Type B pancreatic cell (in vitro differentiated cells): ENCODE measurements around the gene CD47. TPM values are rescaled to one million over a fixed set of nuclear protein-coding genes. Genes with fewer than 3 reads are reported as not detected.
A peak's percentile ranks its signal among the peaks of the same experiment; 100 is the strongest.

Experiments
- DNase-seq: peaks from one replicate; pipeline ENCODE4 v3.0.0; 2021; ENCODE audit warnings: mixed read lengths; ENCODE audit not compliant: unreplicated experiment; ENCODE audit errors: extremely low spot score
- H3K27ac Mint-ChIP-seq: 2 replicates; pipeline ENCODE4 v1.8.0; 2021; ENCODE audit warnings: mild to moderate bottlenecking, mixed read lengths
- H3K27me3 Mint-ChIP-seq: 2 replicates; pipeline ENCODE4 v1.8.0; 2021; ENCODE audit warnings: mixed read lengths
- H3K36me3 Mint-ChIP-seq: 2 replicates; pipeline ENCODE4 v1.8.0; 2021; ENCODE audit warnings: mixed read lengths
- H3K4me1 Mint-ChIP-seq: one replicate; pipeline ENCODE4 v1.8.0; 2021; ENCODE audit warnings: mixed read lengths; ENCODE audit not compliant: unreplicated experiment
- H3K4me3 Mint-ChIP-seq: 2 replicates; pipeline ENCODE4 v1.8.0; 2021; ENCODE audit warnings: mild to moderate bottlenecking, mixed read lengths
- H3K9me3 Mint-ChIP-seq: 2 replicates; pipeline ENCODE4 v1.8.0; 2021; ENCODE audit warnings: mixed read lengths
- CTCF ChIP-seq: fragments of 200-600 bp; sonication (generic); conservative IDR thresholded peaks from 2 replicates; pipeline ENCODE4 v1.5.0; 2021; ENCODE audit warnings: antibody characterized with exemption, mild to moderate bottlenecking
- total RNA-seq: library from RNA; stranded (reverse); gene quantifications from 2 replicates; pipeline ENCODE4 v1.2.1, GENCODE V29; 2021; ENCODE audit warnings: low replicate concordance

Gene CD47
- total RNA-seq, 1 donor from 2014 or later = 113 TPM

GRCh38 chr3:108025177-108025576 lies 65.7 kb downstream of the CD47 start:
- H3K4me1 Mint-ChIP-seq = peaks cover 28% of the 10 kb centered on the region
- H3K4me3 Mint-ChIP-seq = no peak overlapping the region
- TF ChIP-seq CTCF = no peak
- peaks cover 1% of the 10 kb centered on the region for H3K9me3 Mint-ChIP-seq
- no peaks in the 10 kb centered on the region for H3K27me3 Mint-ChIP-seq
- H3K27ac Mint-ChIP-seq = no peak overlapping the region
- DNase-seq = no peak
- no peaks in the 10 kb centered on the region for H3K36me3 Mint-ChIP-seq

GRCh38 chr3:108024146-108024850 lies 66.5 kb downstream of the CD47 start:
- Mint-ChIP-seq H3K36me3 (no peaks in the 10 kb centered on the region), H3K27me3 (no peaks in the 10 kb centered on the region), H3K4me1 (peaks cover 28% of the 10 kb centered on the region), H3K9me3 (peaks cover 6% of the 10 kb centered on the region), H3K27ac (no peak overlapping the region), H3K4me3 (no peak overlapping the region)
- TF ChIP-seq CTCF = no peak
- DNase-seq = no peak

GRCh38 chr3:108022256-108023150 lies 68.3 kb downstream of the CD47 start:
- Mint-ChIP-seq H3K4me3 (no peak overlapping the region), H3K4me1 (peaks cover 31% of the 10 kb centered on the region), H3K36me3 (no peaks in the 10 kb centered on the region), H3K27ac (peak overlapping the region; percentile 54), H3K27me3 (no peaks in the 10 kb centered on the region), H3K9me3 (peaks cover 6% of the 10 kb centered on the region)
- TF ChIP-seq CTCF = no peak
- no peak for DNase-seq

DNA sequence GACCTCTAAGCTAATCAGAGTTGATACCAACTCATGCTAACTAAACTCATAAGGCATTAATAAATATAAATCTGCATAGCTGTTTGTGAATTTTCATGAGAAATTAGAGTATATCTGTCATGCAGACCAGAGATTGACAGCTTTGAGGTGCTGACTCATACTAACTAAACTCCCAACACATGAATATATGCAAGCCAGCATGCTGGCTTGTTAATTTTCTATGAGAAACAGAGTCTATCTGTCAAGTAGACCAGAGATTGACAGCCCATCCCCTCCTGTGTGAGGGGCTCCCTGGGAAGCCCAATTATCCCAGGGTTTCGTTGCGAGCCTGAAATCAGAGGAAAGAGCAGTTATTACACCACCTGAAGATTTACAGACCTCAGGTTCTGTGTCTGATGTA lies 69.3 kb downstream of the CD47 start:
- H3K36me3 Mint-ChIP-seq = no peaks in the 10 kb centered on the region
- H3K4me3 Mint-ChIP-seq = no peak overlapping the region
- no peak overlapping the region for H3K27ac Mint-ChIP-seq
- peaks cover 34% of the 10 kb centered on the region for H3K4me1 Mint-ChIP-seq
- no peak for DNase-seq
- peaks cover 10% of the 10 kb centered on the region for H3K9me3 Mint-ChIP-seq
- no peaks in the 10 kb centered on the region for H3K27me3 Mint-ChIP-seq
- TF ChIP-seq CTCF = no peak

DNA sequence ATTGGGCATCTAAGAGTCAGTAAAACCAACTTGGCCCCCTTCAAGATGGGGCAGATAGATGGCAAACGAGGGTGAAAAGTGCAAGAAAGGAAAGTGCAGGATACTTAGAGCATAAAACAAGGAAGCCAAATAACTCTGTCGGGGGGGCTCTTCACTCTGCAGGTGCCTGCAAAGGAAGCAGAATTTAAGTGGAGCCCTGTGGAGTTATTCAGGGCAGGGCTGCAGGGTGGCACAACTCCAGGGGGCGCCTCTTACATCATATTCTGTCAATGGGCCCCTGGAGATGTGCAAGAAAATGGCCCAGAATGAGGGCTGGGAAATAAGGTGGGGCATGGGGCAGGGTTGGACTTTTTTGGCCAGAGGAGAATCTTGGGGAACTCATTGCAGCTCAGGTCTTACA lies 69.7 kb downstream of the CD47 start:
- no peak for TF ChIP-seq CTCF
- H3K36me3 Mint-ChIP-seq = no peaks in the 10 kb centered on the region
- DNase-seq = no peak
- H3K4me1 Mint-ChIP-seq = peaks cover 38% of the 10 kb centered on the region
- H3K27ac Mint-ChIP-seq = no peak overlapping the region
- H3K4me3 Mint-ChIP-seq = no peak overlapping the region
- H3K27me3 Mint-ChIP-seq = no peaks in the 10 kb centered on the region
- peaks cover 11% of the 10 kb centered on the region for H3K9me3 Mint-ChIP-seq
